ENCODE measurements around the gene UNC5C.
A peak's percentile ranks its signal among the peaks of the same experiment; 100 is the strongest.

The UNC5C gene

GRCh38 chr4:95533254-95533653 lies 15.5 kb downstream of the UNC5C start:
- Histone ChIP-seq H3K27ac (ENCODE audit: insufficient read depth in 1 of 2, low read depth in 1 of 2, low read length in 2 of 2, poor library complexity in 1 of 2, severe bottlenecking in 2 of 2) (no peak overlapping the region), H3K9me3 (ENCODE audit: control extremely low read depth in 1 of 5, control insufficient read depth in 4 of 5, insufficient read depth in 2 of 5, low read depth in 1 of 5, low read length in 4 of 5) (no peaks in the 10 kb centered on the region), H3K4me1 (ENCODE audit: control extremely low read depth in 1 of 4, control insufficient read depth in 4 of 4, insufficient read depth in 4 of 4, low read length in 3 of 4) (peaks cover 0 to 3% (median 0%) of the 10 kb centered on the region in 4 experiments), H3K4me3 (ENCODE audit: control insufficient read depth in 1 of 7, extremely low read depth in 1 of 7, insufficient read depth in 4 of 7, low read depth in 2 of 7, low read length in 6 of 7) (no peak overlapping the region), H3K36me3 (ENCODE audit: control insufficient read depth in 4 of 4, insufficient read depth in 4 of 4, low read length in 3 of 4) (no peaks in the 10 kb centered on the region), H3K27me3 (replicated peaks in 2 of 5; ENCODE audit: control insufficient read depth in 4 of 5, insufficient read depth in 5 of 5, low read length in 4 of 5) (no peaks in the 10 kb centered on the region)
- 100% methylated on average over 1 of the region's 9 CpGs for WGBS (ENCODE audit: insufficient coverage)
- DNase-seq, result no peak
- ChIA-PET CTCF (interaction anchor here (1.4 kb wide), 1 partner anchor 14 kb away, joined by 3 read pairs; no protein-coding TSS in a partner anchor), POLR2A (no interaction called here)

- H3K4me1 ChIP-seq (ENCODE audit: control extremely low read depth in 1 of 4, control insufficient read depth in 4 of 4, insufficient read depth in 4 of 4, low read length in 3 of 4), result peaks cover 0 to 3% (median 0%) of the 10 kb centered on the region in 4 experiments
- ChIA-PET POLR2A (no interaction called here), CTCF (interaction anchor here (1.4 kb wide), 1 partner anchor 15 kb away, joined by 3 read pairs; no protein-coding TSS in a partner anchor)
- H3K4me3 ChIP-seq (ENCODE audit: control insufficient read depth in 1 of 7, extremely low read depth in 1 of 7, insufficient read depth in 4 of 7, low read depth in 2 of 7, low read length in 6 of 7), result no peak overlapping the region
- no peaks in the 10 kb centered on the region for H3K9me3 ChIP-seq (ENCODE audit: control extremely low read depth in 1 of 5, control insufficient read depth in 4 of 5, insufficient read depth in 2 of 5, low read depth in 1 of 5, low read length in 4 of 5)
- no peak overlapping the region for H3K27ac ChIP-seq (ENCODE audit: insufficient read depth in 1 of 2, low read depth in 1 of 2, low read length in 2 of 2, poor library complexity in 1 of 2, severe bottlenecking in 2 of 2)
- no peaks in the 10 kb centered on the region for H3K36me3 ChIP-seq (ENCODE audit: control insufficient read depth in 4 of 4, insufficient read depth in 4 of 4, low read length in 3 of 4)
- no peak for DNase-seq
- WGBS (ENCODE audit: insufficient coverage), result 100% methylated on average over 1 of the region's 3 CpGs
- no peaks in the 10 kb centered on the region for H3K27me3 ChIP-seq (replicated peaks in 2 of 5; ENCODE audit: control insufficient read depth in 4 of 5, insufficient read depth in 5 of 5, low read length in 4 of 5)
These were observed 16.5 kb downstream of the UNC5C start for GRCh38 chr4:95532305-95532704.

- no peak overlapping the region for H3K4me3 ChIP-seq (ENCODE audit: control insufficient read depth in 1 of 7, extremely low read depth in 1 of 7, insufficient read depth in 4 of 7, low read depth in 2 of 7, low read length in 6 of 7)
- no peak overlapping the region for H3K27ac ChIP-seq (ENCODE audit: insufficient read depth in 1 of 2, low read depth in 1 of 2, low read length in 2 of 2, poor library complexity in 1 of 2, severe bottlenecking in 2 of 2)
- H3K4me1 ChIP-seq (ENCODE audit: control extremely low read depth in 1 of 4, control insufficient read depth in 4 of 4, insufficient read depth in 4 of 4, low read length in 3 of 4), result peaks cover 0 to 3% (median 0%) of the 10 kb centered on the region in 4 experiments
- H3K9me3 ChIP-seq (ENCODE audit: control extremely low read depth in 1 of 5, control insufficient read depth in 4 of 5, insufficient read depth in 2 of 5, low read depth in 1 of 5, low read length in 4 of 5), result no peaks in the 10 kb centered on the region
- no peaks in the 10 kb centered on the region for H3K27me3 ChIP-seq (replicated peaks in 2 of 5; ENCODE audit: control insufficient read depth in 4 of 5, insufficient read depth in 5 of 5, low read length in 4 of 5)
- ChIA-PET CTCF (interaction anchor here (3.6 kb wide), 1 partner anchor 20 kb away, joined by 10 read pairs; no protein-coding TSS in a partner anchor), POLR2A (no interaction called here)
- peak in 2 of 3 donors; percentile 37 to 56 for DNase-seq
- no CpG with 5 or more reads among the region's 1 CpG for WGBS (ENCODE audit: insufficient coverage)
- no peaks in the 10 kb centered on the region for H3K36me3 ChIP-seq (ENCODE audit: control insufficient read depth in 4 of 4, insufficient read depth in 4 of 4, low read length in 3 of 4)
These were observed 17.6 kb downstream of the UNC5C start for GRCh38 chr4:95531141-95531540.

- Histone ChIP-seq H3K4me1 (ENCODE audit: control extremely low read depth in 1 of 4, control insufficient read depth in 4 of 4, insufficient read depth in 4 of 4, low read length in 3 of 4) (peaks cover 0 to 3% (median 0%) of the 10 kb centered on the region in 4 experiments), H3K27ac (ENCODE audit: insufficient read depth in 1 of 2, low read depth in 1 of 2, low read length in 2 of 2, poor library complexity in 1 of 2, severe bottlenecking in 2 of 2) (no peak overlapping the region), H3K4me3 (ENCODE audit: control insufficient read depth in 1 of 7, extremely low read depth in 1 of 7, insufficient read depth in 4 of 7, low read depth in 2 of 7, low read length in 6 of 7) (no peak overlapping the region), H3K9me3 (ENCODE audit: control extremely low read depth in 1 of 5, control insufficient read depth in 4 of 5, insufficient read depth in 2 of 5, low read depth in 1 of 5, low read length in 4 of 5) (no peaks in the 10 kb centered on the region), H3K36me3 (ENCODE audit: control insufficient read depth in 4 of 4, insufficient read depth in 4 of 4, low read length in 3 of 4) (no peaks in the 10 kb centered on the region), H3K27me3 (replicated peaks in 2 of 5; ENCODE audit: control insufficient read depth in 4 of 5, insufficient read depth in 5 of 5, low read length in 4 of 5) (no peaks in the 10 kb centered on the region)
- no peak for DNase-seq
- CTCF ChIA-PET, result interaction anchor here (1.2 to 3.6 kb wide), 3 partner anchors 10 to 19 kb away, joined by 3 to 15 read pairs (median 10); no protein-coding TSS in a partner anchor
- POLR2A ChIA-PET, result no interaction called here
These were observed 18.8 kb downstream of the UNC5C start for GRCh38 chr4:95529946-95530345.

GRCh38 chr4:95528388-95528948 lies 20.3 kb downstream of the UNC5C start:
- Histone ChIP-seq H3K27ac (ENCODE audit: insufficient read depth in 1 of 2, low read depth in 1 of 2, low read length in 2 of 2, poor library complexity in 1 of 2, severe bottlenecking in 2 of 2) (no peak overlapping the region), H3K36me3 (ENCODE audit: control insufficient read depth in 4 of 4, insufficient read depth in 4 of 4, low read length in 3 of 4) (no peaks in the 10 kb centered on the region), H3K4me3 (ENCODE audit: control insufficient read depth in 1 of 7, extremely low read depth in 1 of 7, insufficient read depth in 4 of 7, low read depth in 2 of 7, low read length in 6 of 7) (no peak overlapping the region), H3K9me3 (ENCODE audit: control extremely low read depth in 1 of 5, control insufficient read depth in 4 of 5, insufficient read depth in 2 of 5, low read depth in 1 of 5, low read length in 4 of 5) (no peaks in the 10 kb centered on the region), H3K27me3 (replicated peaks in 2 of 5; ENCODE audit: control insufficient read depth in 4 of 5, insufficient read depth in 5 of 5, low read length in 4 of 5) (no peaks in the 10 kb centered on the region), H3K4me1 (ENCODE audit: control extremely low read depth in 1 of 4, control insufficient read depth in 4 of 4, insufficient read depth in 4 of 4, low read length in 3 of 4) (peaks cover 0 to 3% (median 0%) of the 10 kb centered on the region in 4 experiments)
- ChIA-PET CTCF (interaction anchor here (1.0 to 3.6 kb wide), 3 partner anchors 16 to 19 kb away, joined by 4 to 15 read pairs (median 10); no protein-coding TSS in a partner anchor), POLR2A (no interaction called here)
- 94% methylated on average over 1 of the region's 4 CpGs for WGBS (ENCODE audit: insufficient coverage)
- DNase-seq, result no peak

GRCh38 chr4:95526075-95526474 lies 22.7 kb downstream of the UNC5C start:
- Histone ChIP-seq H3K9me3 (ENCODE audit: control extremely low read depth in 1 of 5, control insufficient read depth in 4 of 5, insufficient read depth in 2 of 5, low read depth in 1 of 5, low read length in 4 of 5) (no peaks in the 10 kb centered on the region), H3K36me3 (ENCODE audit: control insufficient read depth in 4 of 4, insufficient read depth in 4 of 4, low read length in 3 of 4) (no peaks in the 10 kb centered on the region), H3K27me3 (replicated peaks in 2 of 5; ENCODE audit: control insufficient read depth in 4 of 5, insufficient read depth in 5 of 5, low read length in 4 of 5) (no peaks in the 10 kb centered on the region), H3K27ac (ENCODE audit: insufficient read depth in 1 of 2, low read depth in 1 of 2, low read length in 2 of 2, poor library complexity in 1 of 2, severe bottlenecking in 2 of 2) (no peak overlapping the region), H3K4me1 (ENCODE audit: control extremely low read depth in 1 of 4, control insufficient read depth in 4 of 4, insufficient read depth in 4 of 4, low read length in 3 of 4) (peaks cover 0 to under 1% (median 0%) of the 10 kb centered on the region in 4 experiments), H3K4me3 (ENCODE audit: control insufficient read depth in 1 of 7, extremely low read depth in 1 of 7, insufficient read depth in 4 of 7, low read depth in 2 of 7, low read length in 6 of 7) (no peak overlapping the region)
- WGBS (ENCODE audit: insufficient coverage), result no CpG with 5 or more reads among the region's 2 CpGs
- CTCF ChIA-PET, result no interaction called here
- no peak for DNase-seq
- POLR2A ChIA-PET, result no interaction called here

- WGBS (ENCODE audit: insufficient coverage), result 89% methylated on average over 2 of the region's 2 CpGs
- Histone ChIP-seq H3K27me3 (replicated peaks in 2 of 5; ENCODE audit: control insufficient read depth in 4 of 5, insufficient read depth in 5 of 5, low read length in 4 of 5) (no peaks in the 10 kb centered on the region), H3K9me3 (ENCODE audit: control extremely low read depth in 1 of 5, control insufficient read depth in 4 of 5, insufficient read depth in 2 of 5, low read depth in 1 of 5, low read length in 4 of 5) (no peaks in the 10 kb centered on the region), H3K36me3 (ENCODE audit: control insufficient read depth in 4 of 4, insufficient read depth in 4 of 4, low read length in 3 of 4) (no peaks in the 10 kb centered on the region), H3K4me1 (ENCODE audit: control extremely low read depth in 1 of 4, control insufficient read depth in 4 of 4, insufficient read depth in 4 of 4, low read length in 3 of 4) (no peaks in the 10 kb centered on the region), H3K4me3 (ENCODE audit: control insufficient read depth in 1 of 7, extremely low read depth in 1 of 7, insufficient read depth in 4 of 7, low read depth in 2 of 7, low read length in 6 of 7) (no peak overlapping the region), H3K27ac (ENCODE audit: insufficient read depth in 1 of 2, low read depth in 1 of 2, low read length in 2 of 2, poor library complexity in 1 of 2, severe bottlenecking in 2 of 2) (no peak overlapping the region)
- ChIA-PET CTCF (interaction anchor here (1.2 kb wide), 1 partner anchor 20 kb away, joined by 4 read pairs; no protein-coding TSS in a partner anchor), POLR2A (no interaction called here)
- no peak for DNase-seq
These were observed 24.0 kb downstream of the UNC5C start for GRCh38 chr4:95524729-95525128.
